WTC11 (cell line): ENCODE data around the gene SIGLEC7. TPM values are rescaled to one million over a fixed set of nuclear protein-coding genes. Genes with fewer than 3 reads are reported as not detected.
A peak's percentile ranks its signal among the peaks of the same experiment; 100 is the strongest.

Experiments
- ATAC-seq: fragments of 200-7000 bp; cut with Tn5 transposase; 2 replicates; pipeline ENCODE4 v1.10.0; 2021; ENCODE audit warnings: mild to moderate bottlenecking, moderate library complexity
- CTCF ChIA-PET: fragments of 300-600 bp; sonication (Branson Sonifier 250); formaldehyde crosslinking; loops from one replicate; lab custom pipeline; 2021; ENCODE audit warnings: antibody characterized with exemption; lab: Charles Lee
- POLR2A ChIA-PET: fragments of 350-600 bp; sonication (Branson Sonifier 250); formaldehyde crosslinking; loops from one replicate; lab custom pipeline; 2021; ENCODE audit warnings: antibody characterized with exemption; lab: Charles Lee
- DNase-seq: peaks from one replicate; pipeline ENCODE4 v3.0.0; 2021; ENCODE audit warnings: low spot score
- H3K27ac Mint-ChIP-seq: 2 replicates; pipeline ENCODE4 v1.8.0; 2021; ENCODE audit warnings: mixed read lengths
- H3K27me3 Mint-ChIP-seq: 2 replicates; pipeline ENCODE4 v1.8.0; 2021; ENCODE audit warnings: low read depth, mild to moderate bottlenecking, moderate library complexity, mixed read lengths
- H3K36me3 Mint-ChIP-seq: 2 replicates; pipeline ENCODE4 v1.8.0; 2021; ENCODE audit warnings: mixed read lengths
- H3K4me1 Mint-ChIP-seq: 2 replicates; pipeline ENCODE4 v1.8.0; 2022; ENCODE audit warnings: mixed read lengths
- H3K4me3 Mint-ChIP-seq: 2 replicates; pipeline ENCODE4 v1.8.0; 2021; ENCODE audit warnings: mild to moderate bottlenecking, moderate library complexity, mixed read lengths
- H3K9me3 Mint-ChIP-seq: 2 replicates; pipeline ENCODE4 v1.8.0; 2021; ENCODE audit warnings: mixed read lengths
- ATF6 ChIP-seq: sonication (generic); formaldehyde crosslinking; IDR thresholded peaks from 2 replicates; pipeline ENCODE4 v1.8.1; 2023; ENCODE audit warnings: mild to moderate bottlenecking, missing genetic modification reagents
- CTCF ChIP-seq: fragments of 200-600 bp; IDR thresholded peaks from 2 replicates; pipeline ENCODE4 v1.8.0; 2022; ENCODE audit warnings: antibody characterized with exemption
- ETV6 ChIP-seq: sonication (generic); formaldehyde crosslinking; IDR thresholded peaks from 2 replicates; pipeline ENCODE4 v1.8.1; 2022; ENCODE audit warnings: mild to moderate bottlenecking, missing genetic modification reagents
- FOXK1 ChIP-seq: sonication (generic); formaldehyde crosslinking; IDR thresholded peaks from 2 replicates; pipeline ENCODE4 v1.8.0; 2022; ENCODE audit warnings: mild to moderate bottlenecking, moderate library complexity, missing genetic modification reagents
- MAX ChIP-seq: sonication (generic); formaldehyde crosslinking; IDR thresholded peaks from 2 replicates; pipeline ENCODE4 v1.8.0; 2022; ENCODE audit warnings: mild to moderate bottlenecking, missing genetic modification reagents
- MLX ChIP-seq: sonication (generic); formaldehyde crosslinking; IDR thresholded peaks from 2 replicates; pipeline ENCODE4 v1.8.1; 2023; ENCODE audit warnings: mild to moderate bottlenecking, missing genetic modification reagents, moderate library complexity
- PREB ChIP-seq: sonication (generic); formaldehyde crosslinking; IDR thresholded peaks from 2 replicates; pipeline ENCODE4 v1.8.1; 2022; ENCODE audit warnings: mild to moderate bottlenecking, missing genetic modification reagents, moderate library complexity, borderline replicate concordance
- SP1 ChIP-seq: sonication (generic); formaldehyde crosslinking; conservative IDR thresholded peaks from 2 replicates; pipeline ENCODE4 v1.8.1; 2022; ENCODE audit warnings: missing genetic modification reagents
- STAT6 ChIP-seq: sonication (generic); formaldehyde crosslinking; conservative IDR thresholded peaks from 2 replicates; pipeline ENCODE4 v1.8.1; 2023; ENCODE audit warnings: mild to moderate bottlenecking, low read depth, missing genetic modification reagents, moderate library complexity
- USF2 ChIP-seq: sonication (generic); formaldehyde crosslinking; IDR thresholded peaks from 2 replicates; pipeline ENCODE4 v1.8.1; 2023; ENCODE audit warnings: mild to moderate bottlenecking, missing genetic modification reagents, moderate library complexity
- ZNF138 ChIP-seq: sonication (generic); formaldehyde crosslinking; conservative IDR thresholded peaks from 2 replicates; pipeline ENCODE4 v1.8.1; 2022; ENCODE audit warnings: mild to moderate bottlenecking, moderate library complexity, missing genetic modification reagents
- ZNF232 ChIP-seq: sonication (generic); formaldehyde crosslinking; IDR thresholded peaks from 2 replicates; pipeline ENCODE4 v1.8.0; 2022; ENCODE audit warnings: mild to moderate bottlenecking, missing genetic modification reagents
- ZNF396 ChIP-seq: fragments of 250-450 bp; sonication (Bioruptor Pico); IDR thresholded peaks from 2 replicates; pipeline ENCODE4 v1.8.0; 2021; ENCODE audit warnings: mild to moderate bottlenecking, moderate library complexity, borderline replicate concordance
- ZSCAN18 ChIP-seq: fragments of 250-450 bp; sonication (Bioruptor Pico); IDR thresholded peaks from 2 replicates; pipeline ENCODE4 v2.1.2; 2022; ENCODE audit warnings: mild to moderate bottlenecking, moderate library complexity
- total RNA-seq: library from RNA; stranded (reverse); gene quantifications from 3 replicates; pipeline ENCODE4 v1.2.3, GENCODE V29; 2021

The SIGLEC7 gene
- total RNA-seq, 1 experiment from 2014 or later, result not detected

GRCh38 chr19:51096473-51097165, 45.5 kb upstream of the SIGLEC7 start (continued):
- TF ChIP-seq MAX (CRISPR knock-in tag), result no peak
- TF ChIP-seq ZNF396 (CRISPR knock-in tag), result no peak
- TF ChIP-seq ETV6 (CRISPR knock-in tag), result no peak
- no peak for TF ChIP-seq ZSCAN18 (CRISPR knock-in tag)
- no peak for TF ChIP-seq ZNF138 (CRISPR knock-in tag)
- no peak for TF ChIP-seq SP1 (CRISPR knock-in tag)
- no peak for TF ChIP-seq ZNF232 (CRISPR knock-in tag)
- TF ChIP-seq MLX (CRISPR knock-in tag), result no peak
- no peak for TF ChIP-seq ATF6
- TF ChIP-seq STAT6 (CRISPR knock-in tag), result no peak
- TF ChIP-seq USF2, result no peak

- H3K9me3 Mint-ChIP-seq, result no peaks in the 10 kb centered on the region
- ChIA-PET CTCF (interaction anchor here (0.9 to 8.2 kb wide), 18 partner anchors 10 to 392 kb away, joined by 3 to 347 read pairs (median 4); partner anchors contain the start of genes KLK10 and KLK8), POLR2A (interaction anchor here (1.1 kb wide), 1 partner anchor 80 kb away, joined by 3 read pairs; no protein-coding TSS in a partner anchor)
- no peak for TF ChIP-seq FOXK1 (CRISPR knock-in tag)
- TF ChIP-seq CTCF, result peak; percentile 80
- no peak for TF ChIP-seq PREB
- peaks cover 15% of the 10 kb centered on the region for H3K4me1 Mint-ChIP-seq
- DNase-seq, result peak; percentile 83
- ATAC-seq, result peak; percentile 62
- H3K27me3 Mint-ChIP-seq, result no peaks in the 10 kb centered on the region
- 0 out of 2 replicates have a peak, but pooled peaks cover under 1% of the 10 kb centered on the region for H3K36me3 Mint-ChIP-seq
- no peak overlapping the region for H3K4me3 Mint-ChIP-seq
- H3K27ac Mint-ChIP-seq, result no peak overlapping the region
Measured at GRCh38 chr19:51097166-51097738, 44.8 kb upstream of the SIGLEC7 start.
